Left lung (tissue), 10 donors: ENCODE results near the gene TDRKH. TPM values are rescaled to one million over a fixed set of nuclear protein-coding genes. Genes with fewer than 3 reads are reported as not detected.
"Not testable (repeated sequence)": the region's sequence is repeated elsewhere in the genome, so short reads cannot be mapped to it uniquely, and the experiment has no call there.

Source experiments
- ATAC-seq: fragments of 200-7000 bp; cut with Tn5 transposase; one replicate; pipeline ENCODE4 v1.9.1; 2020; ENCODE audit warnings: moderate library complexity
- DNase-seq, 4 donors: peaks; one replicate each; pipeline ENCODE4 v3.0.0-alpha.2; 2013 to 2020
- H3K27ac ChIP-seq, 2 donors: fragments of 200-600 bp; sonication (generic) in 1 of 2; one replicate each; pipeline versions ENCODE4 v1.5.0 to v1.8.0; 2020 to 2021
- H3K27me3 ChIP-seq, 2 donors: fragments of 200-600 bp; sonication (generic) in 1 of 2; one replicate each; pipeline versions ENCODE4 v1.5.0 to v1.8.0; 2020 to 2021
- H3K36me3 ChIP-seq, 2 donors: fragments of 200-600 bp; sonication (generic) in 1 of 2; one replicate each; pipeline versions ENCODE4 v1.5.0 to v1.8.0; 2020 to 2021
- H3K4me1 ChIP-seq, 2 donors: fragments of 200-600 bp; one replicate each; pipeline ENCODE4 v1.8.0; 2021
- H3K4me3 ChIP-seq, 2 donors: fragments of 200-600 bp; sonication (generic) in 1 of 2; one replicate each; pipeline versions ENCODE4 v1.5.0 to v1.8.0; 2020 to 2021; ENCODE audit warnings: mild to moderate bottlenecking in 1 of 2
- H3K9me3 ChIP-seq, 2 donors: fragments of 200-600 bp; sonication (generic) in 1 of 2; one replicate each; pipeline versions ENCODE4 v1.5.0 to v1.8.0; 2020 to 2021
- CTCF ChIP-seq, 2 donors: fragments of 200-600 bp; sonication (generic) in 1 of 2; IDR thresholded peaks; one replicate each; pipeline versions ENCODE4 v1.5.0 to v1.8.0; 2021; ENCODE audit warnings: antibody characterized with exemption in 2 of 2
- intact Hi-C, 2 donors: fragments of 100-400 bp; cut with DNase I; formaldehyde crosslinking; loops; one replicate each; pipeline versions ENCODE4 v1.11.2 to v1.14.2; 2022
- polyA plus RNA-seq, 6 donors: library from polyadenylated mRNA; unstranded; fragments of 120-200 nt; gene quantifications; one replicate each; pipeline ENCODE4 v1.2.1, GENCODE V29; 2013; ENCODE audit not compliant: insufficient read length in 6 of 6
- total RNA-seq, 2 donors: library from RNA; stranded (reverse); fragmentation: NEBNext Ultra II Directional; extraction: Animal tissue kit (Norgen Biotek cat#: 25700); gene quantifications; one replicate each; pipeline ENCODE4 v1.2.1, GENCODE V29; 2021
- donor health status: DM: no; HTN: yes; CAD: no.
- donor health status: DM: no; HTN: no; CAD: no.

Gene TDRKH
- total and polyA plus RNA-seq, 8 donors = 10.5 to 13.3 (median 11.7) TPM

GRCh38 chr1:151773702-151774101, 16.6 kb downstream of the TDRKH start:
- intact Hi-C loops = no loop called here
- Histone ChIP-seq H3K27ac (no peak overlapping the region), H3K4me1 (no peaks in the 10 kb centered on the region), H3K27me3 (no peaks in the 10 kb centered on the region), H3K36me3 (peaks cover 0 to 33% of the 10 kb centered on the region in 2 donors), H3K9me3 (no peaks in the 10 kb centered on the region), H3K4me3 (no peak overlapping the region)
- no peak for DNase-seq
- no peak for TF ChIP-seq CTCF (IDR thresholded peaks at IDR 0.05)
- peak; percentile 89 for ATAC-seq

- DNase-seq, intact Hi-C loops, H3K36me3 ChIP-seq, H3K9me3 ChIP-seq, H3K27ac ChIP-seq, H3K27me3 ChIP-seq, H3K4me3 ChIP-seq, H3K4me1 ChIP-seq, ATAC-seq: not testable (repeated sequence)
Observed at GRCh38 chr1:151769270-151769669, 21.0 kb downstream of the TDRKH start.

GRCh38 chr1:151768351-151769066, 21.8 kb downstream of the TDRKH start:
- H3K27me3 ChIP-seq, H3K9me3 ChIP-seq, intact Hi-C loops, H3K4me3 ChIP-seq, H3K36me3 ChIP-seq, H3K4me1 ChIP-seq: not testable (repeated sequence)
- DNase-seq (peak in 1 of 4 donors; percentile 66), ATAC-seq (peak; percentile 68)
- peak overlapping the region in 1 of 2 donors; percentile 48 for H3K27ac ChIP-seq

- Histone ChIP-seq H3K9me3 (no peaks in the 10 kb centered on the region), H3K27ac (peak overlapping the region; percentile 80 to 90), H3K4me1 (peaks cover 7 to 15% of the 10 kb centered on the region in 2 donors), H3K4me3 (peak overlapping the region; percentile 67 to 71), H3K36me3 (peaks cover 4 to 32% of the 10 kb centered on the region in 2 donors), H3K27me3 (no peaks in the 10 kb centered on the region)
- peak in 1 of 4 donors; percentile 5 for DNase-seq
- intact Hi-C loops = no loop called here
- ATAC-seq = no peak
- no peak for TF ChIP-seq CTCF (IDR thresholded peaks at IDR 0.05)
Observed at GRCh38 chr1:151763990-151764389, 26.3 kb downstream of the TDRKH start.

- no peaks in the 10 kb centered on the region for H3K27me3 ChIP-seq
- H3K36me3 ChIP-seq = peaks cover 4 to 40% of the 10 kb centered on the region in 2 donors
- DNase-seq (peak; percentile 78 to 96 (median 85)), ATAC-seq (peak; percentile 99)
- no peak for TF ChIP-seq CTCF (IDR thresholded peaks at IDR 0.05)
- H3K4me1 ChIP-seq = peaks cover 7 to 15% of the 10 kb centered on the region in 2 donors
- peak within 1 kb of the TSS; percentile 67 to 71 for H3K4me3 ChIP-seq
- H3K27ac ChIP-seq = peak within 1 kb of the TSS; percentile 80 to 90
- intact Hi-C loops = no loop called here
- no peaks in the 10 kb centered on the region for H3K9me3 ChIP-seq
Observed at GRCh38 chr1:151762941-151763921, 27.1 kb downstream of the TDRKH start, which contains the start of gene MRPL9. Gene MRPL9 (minus strand): TSS chr1:151763496. CDS start chr1:151763479, 17 bp downstream.
